HepG2 (cell line): Measurements from ENCODE around the gene DNAJB11. TPM values are rescaled to one million over a fixed set of nuclear protein-coding genes. Genes with fewer than 3 reads are reported as not detected.

ENCODE experiments used
- E2F5 ChIP-seq: sonication (generic); formaldehyde crosslinking; conservative IDR thresholded peaks from 2 replicates; pipeline ENCODE4 v1.4.0; 2020; ENCODE audit warnings: missing genetic modification reagents
- GABPA ChIP-seq, 2 experiments: IDR thresholded peaks; 2 replicates each; pipeline ENCODE4 v1.6.1; 2011 to 2016; ENCODE audit warnings: low read depth in 2 of 2, low read length in 1 of 2, missing biosample characterization in 1 of 2, missing genetic modification characterization in 1 of 2
- HNRNPUL1 ChIP-seq: fragments of 200-400 bp; formaldehyde crosslinking; IDR thresholded peaks from 2 replicates; pipeline ENCODE4 v1.6.1; 2017; ENCODE audit warnings: low read depth, mild to moderate bottlenecking, low read length, moderate library complexity
- HOXA3 ChIP-seq: sonication (generic); formaldehyde crosslinking; IDR thresholded peaks from 2 replicates; pipeline ENCODE4 v1.5.0; 2020; ENCODE audit warnings: missing genetic modification reagents
- KDM3A ChIP-seq: IDR thresholded peaks from 2 replicates; pipeline ENCODE4 v1.6.1; 2018; ENCODE audit warnings: low read depth, missing compliant biosample characterization
- KDM5A ChIP-seq: fragments of 200-600 bp; sonication (generic); IDR thresholded peaks from 2 replicates; pipeline ENCODE4 v1.7.0; 2018; ENCODE audit warnings: antibody characterized with exemption, mild to moderate bottlenecking, low read length, borderline replicate concordance
- NR1H2 ChIP-seq: sonication (generic); formaldehyde crosslinking; IDR thresholded peaks from 2 replicates; pipeline ENCODE4 v1.8.1; 2022; ENCODE audit warnings: low read depth, missing genetic modification reagents, borderline replicate concordance
- PREB ChIP-seq: sonication (generic); formaldehyde crosslinking; IDR thresholded peaks from 2 replicates; pipeline ENCODE4 v1.4.0; 2020; ENCODE audit warnings: missing genetic modification reagents
- RFXAP ChIP-seq: sonication (generic); formaldehyde crosslinking; IDR thresholded peaks from 2 replicates; pipeline ENCODE4 v1.4.0; 2020; ENCODE audit warnings: missing genetic modification reagents, borderline replicate concordance
- SKIL ChIP-seq: sonication (generic); formaldehyde crosslinking; IDR thresholded peaks from 2 replicates; pipeline ENCODE4 v1.8.0; 2022; ENCODE audit warnings: missing genetic modification reagents, mild to moderate bottlenecking, moderate library complexity, borderline replicate concordance
- TERF1 ChIP-seq: sonication (generic); formaldehyde crosslinking; IDR thresholded peaks from 2 replicates; pipeline ENCODE4 v1.8.0; 2022; ENCODE audit warnings: mild to moderate bottlenecking, missing genetic modification reagents, moderate library complexity
- TP53 ChIP-seq: sonication (generic); formaldehyde crosslinking; conservative IDR thresholded peaks from 2 replicates; pipeline ENCODE4 v1.4.0; 2020; ENCODE audit warnings: missing genetic modification reagents
- ZFP62 ChIP-seq: sonication (generic); formaldehyde crosslinking; IDR thresholded peaks from 2 replicates; pipeline ENCODE4 v1.4.0; 2020; ENCODE audit warnings: missing genetic modification reagents
- ZNF24 ChIP-seq: fragments of 450-650 bp; IDR thresholded peaks from 2 replicates; pipeline ENCODE4 v1.6.1; 2017; ENCODE audit warnings: antibody characterized with exemption, mild to moderate bottlenecking
- ZNF253 ChIP-seq: sonication (generic); formaldehyde crosslinking; IDR thresholded peaks from 2 replicates; pipeline ENCODE4 v1.8.0; 2022; ENCODE audit warnings: mild to moderate bottlenecking, missing genetic modification reagents, borderline replicate concordance
- ZNF501 ChIP-seq: sonication (generic); formaldehyde crosslinking; IDR thresholded peaks from 2 replicates; pipeline ENCODE4 v1.5.1; 2020; ENCODE audit warnings: mild to moderate bottlenecking, moderate library complexity, missing genetic modification reagents
- ZNF569 ChIP-seq: sonication (generic); formaldehyde crosslinking; IDR thresholded peaks from 2 replicates; pipeline ENCODE4 v1.5.0; 2020; ENCODE audit warnings: mild to moderate bottlenecking, missing genetic modification reagents, moderate library complexity, borderline replicate concordance
- ZNF580 ChIP-seq: IDR thresholded peaks from 2 replicates; pipeline ENCODE4 v1.6.1; 2016; ENCODE audit warnings: low read depth, borderline replicate concordance
- ZNF746 ChIP-seq: sonication (generic); formaldehyde crosslinking; IDR thresholded peaks from 2 replicates; pipeline ENCODE4 v1.8.0; 2022; ENCODE audit warnings: mild to moderate bottlenecking, missing genetic modification reagents
- ZNF841 ChIP-seq: sonication (generic); formaldehyde crosslinking; IDR thresholded peaks from 2 replicates; pipeline ENCODE4 v1.8.1; 2023; ENCODE audit warnings: missing genetic modification reagents, borderline replicate concordance
- ZNF850 ChIP-seq: sonication (generic); formaldehyde crosslinking; conservative IDR thresholded peaks from 2 replicates; pipeline ENCODE4 v1.9.0; 2021; ENCODE audit warnings: mild to moderate bottlenecking, missing genetic modification reagents
- ZNF883 ChIP-seq: sonication (generic); formaldehyde crosslinking; IDR thresholded peaks from 2 replicates; pipeline ENCODE4 v1.5.1; 2020; ENCODE audit warnings: mild to moderate bottlenecking, missing genetic modification reagents; ENCODE audit errors: not compliant biosample characterization
- ZSCAN25 ChIP-seq: sonication (generic); formaldehyde crosslinking; IDR thresholded peaks from 2 replicates; pipeline ENCODE4 v1.8.0; 2022; ENCODE audit warnings: mild to moderate bottlenecking, missing genetic modification reagents
- polyA plus RNA-seq, 8 experiments: library from polyadenylated mRNA; depleted of rRNA in 3 of 8; stranded (reverse) in 7 of 8; unstranded in 1 of 8; fragments of >200 nt; fragmentation: Illumina TruSeq in 4 of 8; extraction: Trizol in 4 of 8; gene quantifications; 2 replicates each; pipeline versions ENCODE4 v1.2.1 to v1.2.3, GENCODE V29; 2011 to 2016; ENCODE audit warnings: low read depth in 4 of 8, missing spikeins in 1 of 8, mixed read lengths in 1 of 8; ENCODE audit not compliant: insufficient read depth in 1 of 8
- total RNA-seq, 5 experiments: library from RNA; depleted of rRNA; stranded (reverse); fragments of >200 nt; fragmentation: Illumina TruSeq; extraction: Trizol; gene quantifications; 2 replicates each; pipeline ENCODE4 v1.2.3, GENCODE V29; 2016; ENCODE audit warnings: low read depth in 1 of 5

Gene DNAJB11
- total and polyA plus RNA-seq, 2 of the 13 experiments (the other 11 are each of a cell fraction or from before 2014, with no cell fraction given) = 41.0 to 132 TPM

- TF ChIP-seq ZSCAN25 = peak; percentile 48; the same call in 1 of the 2 replicates
- no peak for TF ChIP-seq ZNF24
- TF ChIP-seq ZNF580 (CRISPR knock-in tag) = peak; percentile 80; the same call in 1 of the 2 replicates
- peak; percentile 42; the same call in 1 of the 2 replicates for TF ChIP-seq NR1H2 (CRISPR knock-in tag)
- TF ChIP-seq KDM3A (CRISPR knock-in tag) = peak; percentile 91
- no peak for TF ChIP-seq TERF1 (CRISPR knock-in tag)
- no peak for TF ChIP-seq GABPA (IDR thresholded peaks at IDR 0.05; ENCODE audit: low read depth, low read length)
- TF ChIP-seq GABPA (CRISPR knock-in tag; IDR thresholded peaks at IDR 0.05; ENCODE audit: low read depth) = no peak
- TF ChIP-seq ZNF746 (CRISPR knock-in tag) = peak; percentile 45; the same call in 1 of the 2 replicates
- TF ChIP-seq SKIL (CRISPR knock-in tag) = peak; percentile 81
- no peak for TF ChIP-seq HNRNPUL1
- peak; percentile 10 for TF ChIP-seq ZNF883 (CRISPR knock-in tag)
- peak; percentile 87 for TF ChIP-seq HOXA3 (CRISPR knock-in tag)
- 0 out of 2 replicates have a peak, but pooled peaks have one; percentile 24 for TF ChIP-seq ZNF850
- TF ChIP-seq E2F5 (CRISPR knock-in tag) = no peak
- peak; percentile 98 for TF ChIP-seq ZNF501
- TF ChIP-seq TP53 (CRISPR knock-in tag) = peak; percentile 67; the same call in 1 of the 2 replicates
- peak; percentile 84 for TF ChIP-seq RFXAP
- TF ChIP-seq ZNF841 (CRISPR knock-in tag) = peak; percentile 16; the same call in 1 of the 2 replicates
- TF ChIP-seq KDM5A = peak; percentile 55; the same call in 1 of the 2 replicates
- no peak for TF ChIP-seq PREB
- no peak for TF ChIP-seq ZFP62
- TF ChIP-seq ZNF253 = peak; percentile 16
- no peak for TF ChIP-seq ZNF569 (CRISPR knock-in tag)
These were observed 42.5 kb downstream of the DNAJB11 start, which contains the start of gene AHSG (continued) for GRCh38 chr3:186612721-186613636.
